Colonic mucosa (tissue), 4 donors: ENCODE data around the gene LRRC14B. TPM values are rescaled to one million over a fixed set of nuclear protein-coding genes. Genes with fewer than 3 reads are reported as not detected.
"Not testable (repeated sequence)": the region's sequence is repeated elsewhere in the genome, so short reads cannot be mapped to it uniquely, and the experiment has no call there.

Experiments
- DNase-seq: peaks from one replicate; pipeline ENCODE4 v3.0.0-alpha.2; 2020
- H3K27ac ChIP-seq: fragments of 200-600 bp; one replicate; pipeline ENCODE4 v1.8.0; 2021
- H3K27me3 ChIP-seq: fragments of 200-600 bp; one replicate; pipeline ENCODE4 v1.8.0; 2021
- H3K36me3 ChIP-seq: fragments of 200-600 bp; one replicate; pipeline ENCODE4 v1.8.0; 2021
- H3K4me1 ChIP-seq: fragments of 200-600 bp; one replicate; pipeline ENCODE4 v1.8.0; 2021; ENCODE audit warnings: mild to moderate bottlenecking
- H3K4me3 ChIP-seq: fragments of 200-600 bp; one replicate; pipeline ENCODE4 v1.8.0; 2021
- H3K9ac ChIP-seq, 2 donors: one replicate each; pipeline ENCODE4 v1.7.0; 2013; ENCODE audit warnings: control low read depth in 2 of 2, low read depth in 2 of 2, low read length in 2 of 2
- H3K9me3 ChIP-seq: fragments of 200-600 bp; one replicate; pipeline ENCODE4 v1.8.0; 2021
- CTCF ChIP-seq: fragments of 200-600 bp; IDR thresholded peaks from one replicate; pipeline ENCODE4 v1.8.0; 2022; ENCODE audit warnings: antibody characterized with exemption, mild to moderate bottlenecking
- intact Hi-C: fragments of 100-400 bp; cut with DNase I; formaldehyde crosslinking; loops from one replicate; pipeline ENCODE4 v1.14.1; 2022
- total RNA-seq, 2 donors: library from RNA; stranded (reverse); fragmentation: NEBNext Ultra II Directional in 1 of 2; extraction: Animal tissue kit (Norgen Biotek cat#: 25700) in 1 of 2; gene quantifications; one replicate each; pipeline ENCODE4 v1.2.1, GENCODE V29; 2021
- donor health status: healthy.
- donor health status: DM: no; HTN: no; CAD: no.
- donor health status: DM: no; HTN: no; CAD: no.

LRRC14B gene
- total RNA-seq, 2 donors from 2014 or later: not detected

- H3K4me3 ChIP-seq: no peak overlapping the region
- no peak overlapping the region for H3K27ac ChIP-seq
- no peak overlapping the region for H3K9ac ChIP-seq
- intact Hi-C loops: no loop called here
- H3K36me3 ChIP-seq: no peaks in the 10 kb centered on the region
- no peak for TF ChIP-seq CTCF
- H3K4me1 ChIP-seq: no peaks in the 10 kb centered on the region
- DNase-seq: no peak
- peaks cover 8% of the 10 kb centered on the region for H3K27me3 ChIP-seq
- no peaks in the 10 kb centered on the region for H3K9me3 ChIP-seq
Measured at GRCh38 chr5:195401-196160, 4.3 kb downstream of the LRRC14B start.

DNA sequence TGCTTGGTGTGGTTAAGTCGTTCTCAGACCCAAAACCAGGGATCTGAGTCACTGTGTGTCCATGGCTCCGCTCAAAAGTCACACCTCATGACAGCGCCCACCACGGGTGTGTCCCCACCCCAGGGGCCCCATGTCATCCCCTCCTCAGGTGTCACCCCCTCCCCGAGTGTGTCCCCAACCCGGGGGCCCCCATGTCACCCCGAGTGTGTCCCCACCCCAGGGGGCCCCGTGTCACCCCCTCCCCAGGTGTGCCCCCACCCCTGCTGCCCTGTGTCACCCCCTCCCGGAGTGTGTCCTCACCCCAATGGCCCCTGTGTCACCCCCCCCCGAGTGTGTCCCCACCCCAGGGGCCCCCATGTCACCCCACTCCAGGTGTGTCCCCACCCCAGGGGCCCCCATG lies 5.1 kb downstream of the LRRC14B start:
- H3K9me3 ChIP-seq: no peaks in the 10 kb centered on the region
- no peak for DNase-seq
- no peak overlapping the region for H3K4me3 ChIP-seq
- H3K36me3 ChIP-seq: no peaks in the 10 kb centered on the region
- H3K27me3 ChIP-seq: peaks cover 6% of the 10 kb centered on the region
- H3K9ac ChIP-seq: no peak overlapping the region
- TF ChIP-seq CTCF: no peak
- no peaks in the 10 kb centered on the region for H3K4me1 ChIP-seq
- intact Hi-C loops: no loop called here
- H3K27ac ChIP-seq: no peak overlapping the region

- H3K4me3 ChIP-seq, H3K9ac ChIP-seq, intact Hi-C loops, H3K27me3 ChIP-seq, H3K9me3 ChIP-seq, H3K36me3 ChIP-seq, H3K27ac ChIP-seq, H3K4me1 ChIP-seq: not testable (repeated sequence)
- peak; percentile 35 for DNase-seq
Measured at GRCh38 chr5:197031-197430, 5.7 kb downstream of the LRRC14B start.

- intact Hi-C loops: no loop called here
Measured at GRCh38 chr5:197892-198489, 6.7 kb downstream of the LRRC14B start.

GRCh38 chr5:198516-199196 lies 7.4 kb downstream of the LRRC14B start:
- no peak overlapping the region for H3K9ac ChIP-seq
- no peak for TF ChIP-seq CTCF
- H3K4me3 ChIP-seq: no peak overlapping the region
- intact Hi-C loops: no loop called here
- H3K27me3 ChIP-seq: no peaks in the 10 kb centered on the region
- no peaks in the 10 kb centered on the region for H3K36me3 ChIP-seq
- H3K4me1 ChIP-seq: no peaks in the 10 kb centered on the region
- no peak overlapping the region for H3K27ac ChIP-seq
- no peak for DNase-seq
- H3K9me3 ChIP-seq: no peaks in the 10 kb centered on the region

More at GRCh38 chr5:197892-198489, 6.7 kb downstream of the LRRC14B start:
- H3K9me3 ChIP-seq: no peaks in the 10 kb centered on the region
- H3K27me3 ChIP-seq: no peaks in the 10 kb centered on the region
- no peak overlapping the region for H3K27ac ChIP-seq
- H3K9ac ChIP-seq: no peak overlapping the region
- H3K4me1 ChIP-seq: no peaks in the 10 kb centered on the region
- DNase-seq: no peak
- no peaks in the 10 kb centered on the region for H3K36me3 ChIP-seq
- H3K4me3 ChIP-seq: no peak overlapping the region
- no peak for TF ChIP-seq CTCF
